ENCODE measurements around the gene UQCC3.

DNA sequence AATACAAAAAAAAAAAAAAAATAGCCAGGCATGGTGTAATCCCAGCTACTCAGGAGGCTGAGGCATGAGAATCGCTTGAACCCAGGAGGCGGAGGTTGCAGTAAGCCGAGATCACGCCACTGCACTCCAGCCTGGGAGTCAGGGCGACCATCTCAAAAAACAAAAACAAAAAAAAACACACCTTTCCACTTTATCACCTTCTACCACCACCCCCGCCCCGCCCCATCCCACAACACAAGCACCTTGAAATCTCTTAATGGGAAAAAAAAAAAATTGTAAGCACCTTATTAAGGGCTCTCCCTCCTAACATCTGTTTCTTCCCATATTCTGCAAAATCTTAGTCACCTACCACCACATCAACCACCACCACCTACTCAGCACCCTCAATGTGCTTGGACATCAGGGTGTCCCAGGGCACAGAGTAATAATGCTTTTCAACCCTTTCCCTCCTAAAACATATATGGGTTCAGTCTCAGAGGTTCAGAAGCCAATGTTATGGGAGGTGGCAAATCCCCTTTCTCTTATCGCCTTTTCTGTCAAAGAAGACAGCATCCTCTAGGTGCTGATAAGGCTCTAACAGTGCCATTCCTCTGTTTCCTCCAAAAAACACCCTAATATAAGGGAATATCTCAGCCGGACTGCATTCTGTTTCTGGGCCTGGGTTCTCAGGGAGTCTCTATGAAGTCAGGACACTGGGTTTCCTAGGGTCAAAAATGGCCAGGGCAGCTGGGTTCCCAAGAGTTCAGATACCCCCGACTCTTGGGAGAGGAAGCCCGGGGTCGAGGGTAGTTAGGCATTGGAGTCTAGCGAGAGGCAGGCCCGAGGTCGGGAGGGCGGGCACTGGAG lies 19.1 kb upstream of the UQCC3 start:
- TF ChIP-seq POLR2A (IDR thresholded peaks at IDR 0.05; ENCODE audit: low read depth, low read length), result no peak
- no peak for TF ChIP-seq CTCF (conservative IDR thresholded peaks at IDR 0.05; ENCODE audit: low read depth, low read length)
- TF ChIP-seq NFE2L2 (IDR thresholded peaks at IDR 0.05; ENCODE audit: low read depth, low read length), result no peak
- TF ChIP-seq MXI1 (IDR thresholded peaks at IDR 0.05; ENCODE audit: borderline replicate concordance, low read depth, low read length), result no peak
- no peak for TF ChIP-seq CHD1 (IDR thresholded peaks at IDR 0.05; ENCODE audit: low read depth, low read length)
- no peak for TF ChIP-seq USF2 (IDR thresholded peaks at IDR 0.05; ENCODE audit: low read depth, low read length)

Measured in IMR-90 (cell line).